Mammary epithelial cell (primary cell): ENCODE data around the gene CA9.

Experiments
- EZH2 ChIP-seq: IDR thresholded peaks from 2 replicates; pipeline ENCODE4 v1.6.1; 2012; ENCODE audit warnings: low read length, inconsistent platforms, borderline replicate concordance
- TF ChIP-seq, protein P1 (sequence below), 2 donors: IDR thresholded peaks in 1 of 2; conservative IDR thresholded peaks in 1 of 2; 2 replicates each; pipeline ENCODE4 v1.5.1; 2011 to 2012; ENCODE audit warnings: inconsistent platforms in 2 of 2, low read length in 2 of 2, mild to moderate bottlenecking in 2 of 2, control low read depth in 1 of 2, low read depth in 1 of 2; ENCODE audit not compliant: insufficient read depth in 1 of 2; ENCODE audit errors: extremely low read depth in 1 of 2

DNA sequence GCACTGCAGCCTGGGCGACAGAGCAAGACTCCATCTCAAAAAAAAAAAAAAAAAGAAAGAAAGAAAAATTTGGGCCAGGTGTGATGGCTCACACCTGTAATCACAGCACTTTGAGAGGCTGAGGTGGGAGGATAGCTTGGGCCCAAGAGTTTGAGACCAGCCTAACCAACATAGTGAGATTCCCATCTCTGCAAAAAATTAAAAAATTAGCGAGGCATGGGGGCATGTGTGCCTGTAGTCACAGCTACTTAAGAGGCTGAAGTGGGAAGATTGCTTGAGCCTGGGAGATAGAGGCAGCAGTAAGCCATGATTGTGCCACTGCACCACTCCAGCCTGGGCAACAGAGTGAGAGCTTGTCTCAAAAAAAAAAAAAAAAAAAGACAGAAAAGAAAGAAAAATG lies 20.1 kb upstream of the CA9 start:
- TF ChIP-seq, protein P1, sequence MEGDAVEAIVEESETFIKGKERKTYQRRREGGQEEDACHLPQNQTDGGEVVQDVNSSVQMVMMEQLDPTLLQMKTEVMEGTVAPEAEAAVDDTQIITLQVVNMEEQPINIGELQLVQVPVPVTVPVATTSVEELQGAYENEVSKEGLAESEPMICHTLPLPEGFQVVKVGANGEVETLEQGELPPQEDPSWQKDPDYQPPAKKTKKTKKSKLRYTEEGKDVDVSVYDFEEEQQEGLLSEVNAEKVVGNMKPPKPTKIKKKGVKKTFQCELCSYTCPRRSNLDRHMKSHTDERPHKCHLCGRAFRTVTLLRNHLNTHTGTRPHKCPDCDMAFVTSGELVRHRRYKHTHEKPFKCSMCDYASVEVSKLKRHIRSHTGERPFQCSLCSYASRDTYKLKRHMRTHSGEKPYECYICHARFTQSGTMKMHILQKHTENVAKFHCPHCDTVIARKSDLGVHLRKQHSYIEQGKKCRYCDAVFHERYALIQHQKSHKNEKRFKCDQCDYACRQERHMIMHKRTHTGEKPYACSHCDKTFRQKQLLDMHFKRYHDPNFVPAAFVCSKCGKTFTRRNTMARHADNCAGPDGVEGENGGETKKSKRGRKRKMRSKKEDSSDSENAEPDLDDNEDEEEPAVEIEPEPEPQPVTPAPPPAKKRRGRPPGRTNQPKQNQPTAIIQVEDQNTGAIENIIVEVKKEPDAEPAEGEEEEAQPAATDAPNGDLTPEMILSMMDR (conservative IDR thresholded peaks at IDR 0.05 in 1 of 2, IDR thresholded peaks at IDR 0.05 in 1 of 2; ENCODE audit: extremely low read depth in 1 of 2, insufficient read depth in 1 of 2, low read depth in 1 of 2, low read length in 2 of 2), result no peak
- TF ChIP-seq EZH2, result no peak
